Activated CD4-positive, alpha-beta T cell treated with anti-CD3 and anti-CD28 coated beads, Interleukin-10, Interleukin-2, amounts not matched to agents 100 ng/mL and 50 ng/mL, durations not matched to agents 16 hours and 8 hours (primary cell): Measurements from ENCODE around the gene VSTM4.

Source experiments
- DNase-seq: peaks from one replicate; pipeline ENCODE4 v3.0.0-alpha.2; 2020

Gene VSTM4

DNA sequence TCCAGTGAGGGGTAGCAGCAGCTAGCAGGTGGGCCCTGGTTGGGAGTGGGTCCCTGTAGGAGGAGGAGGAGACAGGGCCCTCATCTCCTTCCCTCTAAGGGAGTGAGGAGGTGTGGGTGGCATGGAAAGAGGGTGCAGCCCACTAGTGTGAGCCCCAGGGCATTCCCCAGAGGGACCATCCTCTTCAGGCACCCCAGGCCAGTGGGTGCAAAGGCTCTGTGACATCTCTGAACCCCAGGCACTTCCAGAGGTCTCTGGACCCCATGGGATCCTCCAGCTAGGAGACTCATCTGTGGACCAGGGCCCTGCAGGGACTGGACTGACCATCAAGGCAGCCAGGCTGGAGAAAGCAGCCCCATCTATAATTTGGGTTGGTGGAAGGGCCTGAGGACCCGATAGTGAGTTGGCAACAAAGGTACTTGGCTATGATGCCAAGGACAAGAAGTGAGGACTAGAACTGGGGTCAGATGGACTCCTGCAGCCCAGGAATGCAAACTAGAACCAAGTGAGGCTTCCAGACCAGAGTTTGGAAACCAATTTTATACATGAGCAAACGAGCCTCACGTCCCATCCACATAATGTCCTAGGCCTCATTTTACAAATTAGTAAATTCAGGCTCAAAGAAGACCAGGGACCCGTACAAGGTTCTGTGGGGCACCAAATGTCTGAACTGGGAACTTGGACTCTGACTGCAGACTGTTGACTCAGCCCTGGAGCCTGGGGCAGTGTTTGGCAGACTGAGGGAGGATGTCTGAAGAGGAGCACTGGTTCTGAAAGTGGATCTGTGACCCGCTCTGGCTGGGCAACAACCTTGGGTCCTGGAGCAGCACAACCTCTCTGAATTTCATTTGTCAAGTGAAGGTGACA, 1.4 kb upstream of the VSTM4 start:
- no peak for DNase-seq

DNA sequence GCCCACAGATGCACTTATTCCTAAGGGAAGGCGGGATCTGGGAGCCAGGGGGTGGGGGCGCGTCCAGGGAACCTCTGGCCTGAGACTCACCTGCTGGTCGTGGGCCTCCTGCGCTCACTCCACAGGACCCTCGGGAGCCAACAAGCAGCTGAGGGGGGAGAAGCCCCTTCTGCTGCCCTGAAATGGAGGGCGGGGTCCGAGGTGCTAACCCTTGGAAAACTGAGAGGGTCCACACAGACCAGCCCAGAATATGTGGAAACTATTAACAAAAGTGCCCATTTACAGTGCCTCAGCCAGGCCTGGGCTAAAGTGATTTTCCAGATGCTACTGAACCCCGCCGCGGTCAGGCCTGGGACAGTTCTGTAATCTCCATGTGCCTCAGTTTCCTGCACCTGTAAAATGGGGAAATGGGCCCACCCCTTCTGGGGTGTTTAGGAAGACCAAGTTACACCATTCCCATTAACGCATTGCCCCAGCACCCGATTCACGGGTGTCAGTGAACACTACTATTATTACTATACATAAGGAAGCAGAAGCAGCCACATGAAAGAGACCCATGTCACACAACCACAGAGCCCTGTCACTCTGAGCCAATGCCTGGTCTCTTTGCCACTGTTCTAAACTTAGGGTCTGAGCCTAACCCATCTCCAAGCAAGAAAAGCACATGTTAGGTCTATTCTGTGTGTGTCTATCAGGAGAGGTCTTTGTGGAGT, 630 bp upstream of the VSTM4 start:
- DNase-seq = peak; percentile 54

DNA sequence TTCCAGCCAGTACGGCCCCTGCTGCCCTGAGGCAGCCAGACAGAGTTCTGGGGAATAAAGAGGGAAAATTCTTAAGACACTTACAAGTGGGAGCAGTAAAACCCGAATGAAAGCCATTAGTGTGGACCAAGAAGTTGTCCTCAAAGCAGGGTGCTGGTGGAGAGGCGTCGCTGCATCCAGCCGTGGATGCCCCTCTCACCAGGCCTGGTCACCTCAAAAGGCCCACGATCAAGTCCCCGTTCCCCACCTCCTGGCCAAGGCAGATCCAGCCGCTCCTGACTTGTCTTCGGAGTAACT, 656 bp downstream of the VSTM4 start:
- DNase-seq = no peak

DNA sequence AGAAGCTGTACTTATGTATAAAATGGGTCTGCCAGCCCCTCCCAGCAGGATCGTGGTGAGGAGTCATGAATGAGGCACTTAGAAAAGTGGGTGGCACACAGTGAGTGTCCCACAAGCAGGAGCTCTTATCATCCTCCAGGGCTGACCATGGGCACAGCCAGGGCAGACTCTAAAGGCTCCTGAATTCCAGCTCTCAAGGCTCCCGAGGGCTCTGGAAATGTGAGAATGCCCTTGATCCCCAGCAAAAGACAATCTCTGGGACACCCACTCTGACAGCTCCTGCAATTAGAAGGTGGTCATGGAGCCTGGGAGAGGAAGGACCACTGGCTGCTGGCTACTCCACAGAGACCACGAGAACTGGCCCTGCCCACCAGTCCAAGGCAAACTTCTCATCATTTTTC, 1.6 kb downstream of the VSTM4 start:
- no peak for DNase-seq

DNA sequence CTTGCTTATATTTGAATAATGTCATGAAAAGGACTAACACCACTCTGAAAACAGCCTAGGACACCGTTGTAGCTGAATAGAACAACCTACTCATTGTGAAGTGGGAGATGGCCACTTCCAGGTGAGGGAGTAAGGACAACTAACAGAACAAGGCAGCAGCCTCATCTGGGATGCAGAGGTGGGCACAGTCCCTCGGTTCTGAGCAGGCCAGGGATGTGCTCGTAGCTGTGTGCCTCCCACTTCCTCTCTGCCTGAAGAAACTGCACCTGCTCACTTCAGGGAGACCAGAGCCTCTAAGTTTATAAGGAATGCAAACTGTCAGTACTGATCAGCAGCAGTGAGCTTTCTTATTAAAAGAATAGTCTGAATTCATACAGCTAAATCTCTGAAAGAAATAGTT, 2.5 kb downstream of the VSTM4 start:
- DNase-seq = no peak

DNA sequence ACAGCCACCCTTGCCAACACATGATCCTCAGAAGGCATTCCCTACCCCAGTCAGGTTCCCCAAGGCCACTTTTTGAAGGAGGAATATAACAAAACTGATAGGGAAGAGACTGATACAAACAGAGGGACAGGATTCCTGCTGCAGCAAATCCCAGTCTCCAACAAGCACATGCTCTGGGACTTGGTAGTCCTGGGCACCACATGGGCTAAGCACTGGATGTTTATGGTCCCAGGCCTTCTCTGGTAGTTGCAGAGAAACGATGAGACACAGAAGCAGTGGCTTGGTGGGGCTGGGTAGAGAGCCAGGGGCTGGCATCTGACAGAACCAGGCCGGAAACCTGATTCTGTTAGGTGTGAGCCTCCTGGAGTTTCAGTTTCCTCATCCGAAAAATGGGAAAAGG, 3.2 kb downstream of the VSTM4 start:
- no peak for DNase-seq

DNA sequence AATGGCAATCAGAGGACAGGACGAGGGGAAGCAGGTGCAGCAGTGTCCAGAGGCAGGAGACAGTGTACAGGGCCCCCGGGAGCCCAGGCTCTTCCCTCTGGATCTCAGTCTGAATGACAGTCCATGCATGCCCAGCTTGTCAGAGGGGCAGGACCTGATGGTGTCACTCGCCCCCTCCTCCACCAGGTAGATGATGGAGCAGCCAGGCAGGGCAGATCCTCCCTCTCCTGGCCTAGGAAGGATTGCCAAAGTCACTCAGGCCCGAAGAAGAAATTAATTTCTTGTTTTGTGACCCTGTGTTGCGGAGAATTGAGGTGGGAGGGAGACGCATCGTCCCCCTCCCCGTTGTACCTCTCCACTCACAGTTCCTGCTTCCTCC, 4.0 kb downstream of the VSTM4 start:
- DNase-seq = no peak

DNA sequence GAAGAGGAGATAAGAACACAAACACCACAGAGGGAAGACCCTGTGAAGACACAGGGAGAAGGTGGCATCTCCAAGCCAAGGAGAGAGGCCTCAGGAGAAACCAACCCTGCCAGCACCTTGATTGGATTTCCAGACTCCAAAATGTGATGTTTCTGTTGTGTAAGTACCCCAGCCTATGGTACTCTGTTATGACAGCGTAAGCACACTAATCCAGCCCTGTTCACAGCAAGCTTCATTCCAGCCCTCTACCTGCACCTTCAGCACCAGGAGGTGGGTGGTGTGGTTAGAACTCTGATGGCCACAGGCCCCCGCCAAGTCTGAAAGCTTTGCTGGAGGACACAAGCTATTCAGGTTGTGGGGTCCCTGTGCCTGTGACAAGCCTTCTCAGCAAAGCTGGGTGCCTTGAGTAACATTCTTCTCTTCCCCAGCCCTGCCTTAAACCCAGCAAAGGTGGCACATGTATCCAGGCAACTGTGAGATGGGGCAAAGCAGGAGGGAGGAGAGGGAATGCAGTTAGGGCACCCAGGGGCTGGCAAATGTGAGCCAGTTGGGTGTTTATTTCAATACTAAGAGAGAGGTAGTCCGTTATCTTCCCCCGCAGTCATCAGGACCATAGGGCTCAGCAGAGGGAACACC, 4.5 kb downstream of the VSTM4 start:
- DNase-seq = no peak

DNA sequence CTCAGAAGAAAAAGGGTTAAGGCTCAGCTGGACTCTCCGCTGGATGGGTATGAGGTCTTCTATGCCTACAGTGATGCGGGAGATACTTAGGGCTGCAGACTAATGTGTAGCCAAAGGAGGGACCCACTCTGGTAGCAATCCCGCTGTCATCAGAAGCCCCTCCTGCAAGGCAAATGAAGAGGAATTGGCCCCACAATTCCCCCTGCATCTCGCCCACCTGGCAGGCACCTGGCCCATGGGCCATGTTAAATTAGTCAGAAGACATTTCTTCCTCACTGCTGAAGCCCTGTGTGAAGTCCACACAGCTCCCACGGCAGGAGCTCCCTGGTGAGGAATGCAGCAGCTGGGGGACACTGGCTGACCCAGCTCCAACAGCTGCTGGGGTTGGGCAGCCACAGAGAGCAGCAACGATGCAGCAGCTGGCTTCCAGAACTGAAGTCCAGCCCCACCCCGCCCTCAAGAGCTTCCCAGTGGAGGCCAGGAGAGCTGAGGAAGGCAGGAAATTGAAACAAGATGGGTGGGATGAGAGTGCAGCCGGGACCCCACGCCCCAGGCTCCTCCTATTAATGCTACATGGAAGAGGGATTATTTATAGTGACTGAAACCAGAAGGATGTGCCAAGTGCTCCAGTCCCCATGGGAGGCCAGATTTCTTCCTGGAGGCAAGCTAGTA, 5.5 kb downstream of the VSTM4 start:
- DNase-seq = no peak

DNA sequence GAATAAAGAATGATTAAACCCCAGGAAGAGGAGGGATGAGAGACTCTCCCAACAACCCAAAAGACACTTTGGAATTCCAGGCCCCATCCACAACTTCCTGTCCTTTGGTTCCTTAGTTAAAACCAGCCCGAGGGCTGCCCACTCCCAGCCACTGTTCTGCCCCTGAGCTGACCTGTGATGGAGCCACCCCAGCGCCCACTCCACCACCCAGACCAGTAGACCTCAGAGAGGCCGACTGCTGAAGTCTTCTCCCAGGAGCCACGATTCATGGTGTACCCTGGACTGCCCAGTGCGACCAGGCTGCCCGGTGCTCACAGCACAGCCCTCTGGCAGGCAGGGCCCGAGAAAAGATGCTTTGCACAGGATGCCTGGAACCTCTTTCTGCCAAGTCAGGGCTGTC, 6.7 kb downstream of the VSTM4 start:
- DNase-seq = no peak

DNA sequence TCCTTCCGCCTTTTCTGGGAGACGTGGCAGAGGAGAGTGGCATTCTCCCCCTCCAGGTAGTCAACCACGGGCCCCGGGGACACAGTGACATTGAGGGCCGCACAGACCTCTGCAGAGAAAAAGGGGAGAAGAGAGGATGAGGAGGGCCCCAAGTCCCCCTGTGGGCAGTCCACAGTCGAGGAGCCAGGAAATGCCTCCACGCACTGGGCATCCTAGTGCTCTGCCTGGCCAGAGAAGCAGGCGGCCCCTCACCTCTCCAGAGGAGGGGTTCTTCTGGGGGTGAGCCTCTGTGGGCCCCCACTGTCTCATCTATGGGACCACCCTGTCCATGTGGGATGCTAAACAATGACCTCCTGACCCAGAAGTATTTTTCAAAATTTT, 7.4 kb downstream of the VSTM4 start:
- no peak for DNase-seq

DNA sequence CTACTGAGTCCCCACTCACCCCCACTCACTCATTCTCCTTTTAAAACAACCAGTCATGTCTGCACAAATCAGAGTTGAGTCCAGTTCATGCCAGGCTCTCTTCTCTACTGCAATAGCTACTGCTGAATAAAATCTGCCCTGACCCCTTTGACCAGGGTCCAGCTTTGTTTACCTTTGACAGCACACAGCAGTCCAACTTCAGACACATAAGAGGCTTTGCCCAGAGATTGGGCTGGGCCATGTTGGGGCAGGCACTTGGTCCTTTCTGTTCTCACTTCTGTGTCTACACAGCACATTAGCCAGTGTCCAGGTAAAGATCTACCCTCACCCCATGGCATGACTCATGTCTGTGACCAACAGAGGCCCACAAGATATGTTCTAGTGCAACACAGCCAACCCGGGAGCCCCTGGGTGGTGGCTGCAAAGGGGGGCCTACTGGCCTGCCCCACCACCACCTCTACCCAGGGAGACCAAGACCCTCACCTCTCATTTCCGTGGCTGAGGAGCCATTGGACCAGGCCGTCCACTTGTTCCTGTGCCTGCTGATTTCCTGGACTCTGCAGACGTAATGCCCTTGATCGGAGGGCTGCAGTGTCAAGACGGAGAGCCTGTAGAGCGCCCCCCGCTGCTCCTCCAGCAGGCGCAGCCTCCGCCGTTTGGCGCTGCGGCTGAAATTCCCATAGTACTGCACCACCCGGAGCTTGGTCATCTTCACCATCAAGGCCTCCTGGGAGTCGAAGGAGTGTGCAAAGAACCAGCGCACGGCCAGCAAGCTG, 8.0 kb downstream of the VSTM4 start:
- DNase-seq = no peak

DNA sequence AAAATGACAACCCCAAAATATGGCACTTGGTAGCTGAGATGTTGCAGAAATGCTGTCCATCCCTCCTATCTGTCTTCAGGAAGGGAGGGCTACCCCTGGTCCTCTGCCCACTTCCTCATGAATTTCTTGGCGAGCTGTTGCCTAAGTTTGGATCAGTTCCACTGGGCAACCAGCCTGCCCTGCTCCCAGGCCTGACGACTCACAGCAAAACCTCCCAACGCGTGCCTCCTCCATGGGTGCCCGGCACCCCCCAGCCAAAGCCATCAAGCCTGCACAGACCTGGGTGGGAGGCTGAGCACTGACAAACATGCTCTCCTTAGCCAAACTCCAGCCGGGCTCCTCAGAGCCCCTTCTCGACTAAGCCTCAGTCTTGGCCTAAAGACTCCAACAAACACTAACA, 8.9 kb downstream of the VSTM4 start:
- DNase-seq = no peak

DNA sequence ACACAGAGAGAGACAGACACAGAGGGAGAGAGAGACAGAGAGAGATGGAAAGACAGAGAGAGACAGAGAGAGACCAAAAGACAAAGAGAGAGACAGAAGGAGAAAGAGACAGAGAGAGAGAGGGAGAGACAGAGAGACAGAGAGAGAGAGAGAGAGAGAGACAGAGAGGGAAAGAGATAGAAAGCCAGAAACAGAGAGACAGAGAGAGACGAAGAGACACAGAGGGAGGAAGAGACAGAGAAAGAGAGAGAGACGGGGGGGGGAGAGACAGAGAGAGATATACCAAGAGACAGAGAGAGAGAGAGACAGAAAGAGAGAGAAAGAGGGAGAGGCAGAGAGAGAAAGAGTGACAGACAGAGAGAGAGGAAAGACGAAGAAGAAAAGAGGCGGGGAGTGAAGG, 10.2 kb downstream of the VSTM4 start:
- DNase-seq = no peak

DNA sequence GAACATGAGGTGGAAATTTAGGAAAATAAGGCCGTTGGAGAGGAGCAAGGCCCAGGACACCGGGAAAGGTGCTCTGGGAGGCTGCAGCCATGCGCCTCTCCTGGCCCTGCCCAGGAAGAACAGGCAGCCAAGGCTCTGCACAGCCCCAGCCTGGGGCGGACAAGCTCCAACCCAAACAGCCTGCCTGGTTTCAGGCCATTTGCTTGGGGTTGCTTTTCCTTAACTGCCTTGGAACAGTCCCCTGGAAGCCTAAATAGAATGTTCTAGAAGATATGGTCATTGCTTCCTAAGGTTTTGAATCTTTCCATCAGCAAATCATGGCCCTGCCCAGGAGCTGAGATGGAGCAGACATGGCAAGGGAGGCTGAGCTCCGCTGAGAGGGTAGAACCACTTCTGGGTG, 11.0 kb downstream of the VSTM4 start:
- no peak for DNase-seq

DNA sequence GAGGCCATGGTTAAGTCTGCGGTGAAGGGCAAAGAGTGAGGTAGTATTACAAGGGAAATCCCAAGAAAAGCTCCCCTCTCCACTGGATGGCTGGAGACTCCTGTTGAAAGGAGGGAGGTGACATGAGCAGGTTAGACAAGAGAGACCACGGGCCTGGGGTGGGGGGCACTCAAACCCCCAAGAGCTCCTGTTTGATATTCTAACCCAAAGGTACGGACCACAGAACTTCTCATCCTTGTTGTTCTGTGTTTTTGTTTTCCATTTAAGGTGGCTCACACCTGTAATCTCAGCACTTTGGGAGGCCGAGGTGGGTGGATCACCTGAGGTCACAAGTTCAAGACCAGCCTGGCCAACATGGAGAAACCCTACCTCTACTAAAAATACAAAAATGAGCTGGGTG, 11.6 kb downstream of the VSTM4 start:
- DNase-seq = no peak

DNA sequence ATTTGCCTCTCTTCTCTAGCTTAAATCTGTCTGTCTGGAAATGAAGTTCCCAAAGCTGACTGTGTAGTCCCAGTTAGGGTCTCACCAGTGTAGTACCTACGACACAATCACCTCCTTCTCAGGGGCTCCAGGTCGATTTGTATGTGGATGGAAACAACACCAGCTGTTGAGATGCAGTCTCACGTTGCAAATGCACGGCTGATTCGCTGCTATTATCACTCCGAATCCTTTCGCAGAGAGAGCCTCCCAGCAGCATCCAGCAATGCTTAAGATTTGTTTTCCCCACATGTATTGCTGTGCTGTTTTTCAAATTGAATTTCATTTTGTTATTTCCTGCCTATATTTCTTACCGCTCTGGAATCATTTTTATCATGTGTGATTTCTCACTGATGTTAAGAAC, 16.3 kb downstream of the VSTM4 start:
- no peak for DNase-seq

DNA sequence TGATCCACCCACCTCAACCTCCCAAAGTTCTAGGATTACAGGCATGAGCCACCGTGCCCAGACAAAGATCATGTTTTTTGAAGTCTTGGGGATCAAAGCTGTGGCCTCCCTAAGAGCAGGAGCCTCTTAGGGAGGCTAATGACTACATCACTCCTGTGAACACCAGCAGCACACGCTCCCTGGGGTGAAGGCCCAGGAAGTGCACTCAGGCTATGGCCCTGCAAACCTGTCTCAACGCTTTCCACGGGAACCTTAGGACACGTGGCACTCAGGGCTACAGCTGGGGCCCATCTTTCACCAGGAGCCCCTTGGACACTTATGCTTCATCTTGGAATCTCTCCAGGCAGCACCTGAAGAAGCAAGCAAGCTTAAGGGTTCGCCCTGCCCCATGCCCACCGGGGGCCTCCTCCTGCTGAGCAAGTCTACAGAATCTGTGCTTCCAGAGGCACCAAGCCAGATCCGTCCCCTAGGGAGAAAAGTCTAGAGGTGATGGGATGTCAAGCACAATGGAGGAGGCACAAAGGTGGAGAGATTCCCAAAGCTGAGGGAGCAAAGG, 18.4 kb downstream of the VSTM4 start:
- DNase-seq = no peak

DNA sequence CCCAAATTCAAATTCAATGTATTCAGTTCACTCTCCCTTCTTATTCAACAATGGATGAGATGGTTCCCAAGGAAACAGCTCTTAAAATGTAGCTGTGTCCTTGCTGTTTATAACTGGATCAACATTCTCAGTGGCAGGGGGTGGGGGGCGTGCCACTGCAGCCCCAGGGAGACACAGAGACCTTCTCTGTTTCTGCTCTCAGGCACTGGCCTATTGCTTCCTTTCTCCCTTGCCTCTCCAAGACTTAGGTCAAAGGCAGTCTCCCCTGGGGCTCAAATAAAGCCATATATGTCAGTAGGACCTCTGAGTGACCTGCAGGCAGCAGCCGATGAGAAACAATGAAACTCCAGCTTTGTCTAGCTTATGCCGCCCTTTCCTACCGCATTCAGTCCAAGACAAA, 20.7 kb downstream of the VSTM4 start:
- DNase-seq = no peak

DNA sequence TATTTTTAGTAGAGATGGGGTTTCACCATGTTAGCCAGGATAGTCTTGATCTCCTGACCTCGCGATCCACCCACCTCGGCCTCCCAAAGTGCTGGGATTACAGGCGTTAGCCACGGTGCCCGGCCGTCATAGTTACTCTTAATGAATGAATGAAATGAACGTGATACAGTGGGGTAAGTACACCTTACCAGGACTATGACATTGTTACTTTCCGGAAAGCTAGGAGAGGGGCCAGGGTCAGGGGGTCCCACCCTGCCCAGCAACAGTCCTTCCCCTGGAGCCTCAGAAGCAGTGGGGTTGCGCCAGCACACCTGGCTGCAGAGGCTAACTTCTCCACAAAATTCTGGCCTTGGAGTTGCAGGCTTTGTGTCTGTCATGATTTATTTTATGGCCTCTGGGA, 21.4 kb downstream of the VSTM4 start:
- no peak for DNase-seq

DNA sequence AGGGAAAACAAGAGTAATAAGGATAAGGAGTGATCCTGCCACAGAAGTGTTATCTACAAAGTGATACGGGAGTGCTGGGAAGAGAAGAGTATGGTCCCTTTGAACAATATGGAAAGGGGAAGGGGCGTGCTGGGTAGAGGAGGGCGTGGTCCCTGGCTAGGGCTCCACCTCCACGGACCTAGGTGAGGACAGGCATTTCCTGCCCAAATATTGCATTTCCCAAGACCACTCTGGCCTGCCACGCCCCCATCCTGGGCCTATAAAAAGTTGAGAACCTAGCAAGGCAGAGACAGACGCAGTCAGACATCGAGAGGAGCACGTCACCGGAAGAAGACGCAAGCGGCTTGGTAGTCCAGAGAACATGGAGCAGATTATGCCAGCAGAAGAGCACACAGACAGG, 22.8 kb downstream of the VSTM4 start:
- DNase-seq = no peak

DNA sequence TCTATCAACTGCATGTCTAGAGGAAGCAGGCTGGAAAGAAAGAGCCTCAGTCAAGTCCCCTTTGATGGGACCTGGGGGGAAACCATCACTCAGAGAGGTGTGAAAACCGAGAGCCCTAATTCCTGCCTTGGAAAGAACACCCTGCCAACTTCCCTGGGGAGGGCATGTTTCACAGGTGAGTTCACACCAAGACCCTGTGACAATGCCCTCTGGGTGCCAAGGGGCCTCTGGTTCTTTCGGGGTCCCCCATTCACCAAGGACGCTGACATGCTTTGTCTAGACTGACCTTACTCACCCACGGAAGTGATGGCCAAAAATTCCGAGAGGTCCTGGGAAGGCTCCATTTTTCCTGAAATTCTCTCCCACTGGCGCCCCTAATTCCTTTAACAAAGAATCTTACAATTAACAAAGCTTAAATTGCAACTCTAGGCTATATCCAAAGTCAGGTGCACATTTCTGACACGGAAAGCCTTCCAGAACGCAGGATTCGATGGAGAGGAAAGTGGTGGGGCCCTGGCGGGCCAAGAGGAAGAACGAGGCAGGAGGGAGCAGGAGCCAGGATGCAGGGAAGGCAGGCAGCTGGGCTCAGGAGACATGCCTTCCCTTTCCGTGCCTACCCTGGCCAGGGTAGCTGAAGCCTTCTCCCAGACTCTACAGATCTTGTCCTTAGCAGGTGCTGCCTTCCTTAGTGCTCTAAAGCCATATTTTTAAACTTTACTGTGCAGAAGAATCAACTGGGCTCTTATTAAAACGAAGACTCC, 23.7 kb downstream of the VSTM4 start:
- DNase-seq = no peak
